ENCODE data around the gene MAFF.

GRCh38 chr22:38220653-38221386 is 19.0 kb downstream of the MAFF start:
- TF ChIP-seq CTCF (IDR thresholded peaks at IDR 0.05; ENCODE audit: low read length) (no peak), EZH2 (IDR thresholded peaks at IDR 0.05; ENCODE audit: borderline replicate concordance, low read length) (no peak)
